GM10248 (cell line): ENCODE measurements around the gene GALNT2.

Source experiments
- CTCF ChIA-PET: fragments of 300-600 bp; sonication (Branson Sonifier 250); formaldehyde crosslinking; extraction: SDS; loops from one replicate; lab custom pipeline; 2021; ENCODE audit warnings: antibody characterized with exemption; lab: Yijun Ruan, JAX
- POLR2A ChIA-PET: fragments of 350-650 bp; sonication (Branson Sonifier 250); formaldehyde crosslinking; extraction: SDS; loops from one replicate; lab custom pipeline; 2020; ENCODE audit warnings: antibody characterized with exemption; lab: Yijun Ruan, JAX
- DNase-seq: peaks from one replicate; pipeline ENCODE4 v3.0.0; 2012; ENCODE audit errors: extremely low spot score
- CTCF ChIP-seq: IDR thresholded peaks from 2 replicates; pipeline ENCODE4 v1.5.1; 2012; ENCODE audit warnings: mild to moderate bottlenecking, low read depth; ENCODE audit errors: extremely low read depth, missing control alignments, control extremely low read depth

Gene GALNT2

GRCh38 chr1:230289350-230289644, 222.3 kb downstream of the GALNT2 start:
- CTCF ChIA-PET = interaction anchor here (0.6 to 1.6 kb wide), 4 partner anchors 9 to 628 kb away, joined by 3 to 4 read pairs (median 3); no protein-coding TSS in a partner anchor
- no peak for DNase-seq
- no peak for TF ChIP-seq CTCF
- POLR2A ChIA-PET = no interaction called here

- TF ChIP-seq CTCF = no peak
- DNase-seq = no peak
- POLR2A ChIA-PET = no interaction called here
- CTCF ChIA-PET = interaction anchor here (1.4 kb wide), 1 partner anchor 13 kb away, joined by 6 read pairs; no protein-coding TSS in a partner anchor
These were observed 224.9 kb downstream of the GALNT2 start for GRCh38 chr1:230291731-230292620.

GRCh38 chr1:230292689-230293389, 225.8 kb downstream of the GALNT2 start:
- ChIA-PET CTCF (interaction anchor here (1.4 kb wide), 1 partner anchor 12 kb away, joined by 6 read pairs; no protein-coding TSS in a partner anchor), POLR2A (no interaction called here)
- no peak for TF ChIP-seq CTCF
- DNase-seq = no peak

GRCh38 chr1:230293390-230293700, 226.3 kb downstream of the GALNT2 start:
- CTCF ChIA-PET = interaction anchor here (1.4 kb wide), 1 partner anchor 12 kb away, joined by 6 read pairs; no protein-coding TSS in a partner anchor
- TF ChIP-seq CTCF = no peak
- POLR2A ChIA-PET = no interaction called here
- DNase-seq = no peak

GRCh38 chr1:230295367-230295766, 228.3 kb downstream of the GALNT2 start:
- no peak for TF ChIP-seq CTCF
- DNase-seq = no peak
- POLR2A ChIA-PET = no interaction called here
- CTCF ChIA-PET = no interaction called here

- TF ChIP-seq CTCF = no peak
- CTCF ChIA-PET = no interaction called here
- no peak for DNase-seq
- POLR2A ChIA-PET = no interaction called here
These were observed 232.4 kb downstream of the GALNT2 start for GRCh38 chr1:230299191-230300006.
